HepG2 (cell line): Measurements from ENCODE around the gene FAF2. TPM values are rescaled to one million over a fixed set of nuclear protein-coding genes. Genes with fewer than 3 reads are reported as not detected.

ENCODE experiments used
- AGO1 ChIP-seq: fragments of 200-400 bp; formaldehyde crosslinking; IDR thresholded peaks from 2 replicates; pipeline ENCODE4 v1.6.1; 2017; ENCODE audit warnings: mild to moderate bottlenecking, low read depth, low read length, moderate library complexity; ENCODE audit not compliant: poor library complexity, severe bottlenecking
- ELF4 ChIP-seq: sonication (generic); formaldehyde crosslinking; IDR thresholded peaks from 2 replicates; pipeline ENCODE4 v1.5.0; 2020; ENCODE audit warnings: missing genetic modification reagents, mild to moderate bottlenecking, moderate library complexity, borderline replicate concordance
- EP300 ChIP-seq, 3 experiments: sonication (generic) in 1 of 3; formaldehyde crosslinking in 1 of 3; IDR thresholded peaks; 2 replicates each; pipeline versions ENCODE4 v1.5.1 to v1.6.1; 2011 to 2020; ENCODE audit warnings: low read depth in 2 of 3, low read length in 2 of 3, borderline replicate concordance in 1 of 3, improper control_type of control experiment in 1 of 3, mild to moderate bottlenecking in 1 of 3, missing genetic modification reagents in 1 of 3, moderate library complexity in 1 of 3
- KDM2A ChIP-seq: sonication (generic); formaldehyde crosslinking; IDR thresholded peaks from 2 replicates; pipeline ENCODE4 v1.4.0; 2020; ENCODE audit warnings: low read depth, missing genetic modification reagents, borderline replicate concordance
- MAZ ChIP-seq, 2 experiments: sonication (generic) in 1 of 2; formaldehyde crosslinking in 1 of 2; IDR thresholded peaks; 2 replicates each; pipeline versions ENCODE4 v1.5.0 to v1.6.1; 2012 to 2020; ENCODE audit warnings: low read depth in 2 of 2, mild to moderate bottlenecking in 2 of 2, borderline replicate concordance in 1 of 2, improper control_type of control experiment in 1 of 2, low read length in 1 of 2, missing genetic modification reagents in 1 of 2, moderate library complexity in 1 of 2
- NR3C1 ChIP-seq: sonication (generic); formaldehyde crosslinking; IDR thresholded peaks from 2 replicates; pipeline ENCODE4 v1.4.0; 2020; ENCODE audit warnings: missing genetic modification reagents
- PCBP2 ChIP-seq: fragments of 200-400 bp; formaldehyde crosslinking; optimal IDR thresholded peaks from 2 replicates; pipeline ENCODE3; 2018; ENCODE audit warnings: low read length, low read depth; ENCODE audit not compliant: poor library complexity, severe bottlenecking
- SUZ12 ChIP-seq: fragments of 150-350 bp; IDR thresholded peaks from 2 replicates; pipeline ENCODE4 v1.6.1; 2014; ENCODE audit warnings: low read depth, low read length
- ZBTB25 ChIP-seq: IDR thresholded peaks from 2 replicates; pipeline ENCODE4 v1.6.1; 2018; ENCODE audit warnings: missing genetic modification reagents
- ZBTB46 ChIP-seq: sonication (generic); formaldehyde crosslinking; IDR thresholded peaks from 2 replicates; pipeline ENCODE4 v1.4.0; 2020; ENCODE audit warnings: mild to moderate bottlenecking, missing genetic modification reagents, borderline replicate concordance
- ZNF276 ChIP-seq: sonication (generic); formaldehyde crosslinking; IDR thresholded peaks from 2 replicates; pipeline ENCODE4 v1.4.0; 2020; ENCODE audit warnings: mild to moderate bottlenecking, low read depth, missing genetic modification reagents
- ZNF503 ChIP-seq: sonication (generic); formaldehyde crosslinking; IDR thresholded peaks from 2 replicates; pipeline ENCODE4 v1.4.0; 2020; ENCODE audit warnings: missing genetic modification reagents
- ZNF598 ChIP-seq: sonication (generic); formaldehyde crosslinking; IDR thresholded peaks from 2 replicates; pipeline ENCODE4 v1.5.1; 2020; ENCODE audit warnings: mild to moderate bottlenecking, missing genetic modification reagents, borderline replicate concordance
- ZNF616 ChIP-seq: sonication (generic); formaldehyde crosslinking; IDR thresholded peaks from 2 replicates; pipeline ENCODE4 v1.5.0; 2020; ENCODE audit warnings: low read depth, mild to moderate bottlenecking, missing genetic modification reagents
- ZNF660 ChIP-seq: sonication (generic); formaldehyde crosslinking; IDR thresholded peaks from 2 replicates; pipeline ENCODE4 v1.5.1; 2020; ENCODE audit warnings: mild to moderate bottlenecking, low read depth, missing genetic modification reagents, borderline replicate concordance
- ZSCAN5A ChIP-seq: sonication (generic); formaldehyde crosslinking; IDR thresholded peaks from 2 replicates; pipeline ENCODE4 v1.8.0; 2022; ENCODE audit warnings: mild to moderate bottlenecking, missing genetic modification reagents, borderline replicate concordance
- polyA plus RNA-seq, 8 experiments: library from polyadenylated mRNA; depleted of rRNA in 3 of 8; stranded (reverse) in 7 of 8; unstranded in 1 of 8; fragments of >200 nt; fragmentation: Illumina TruSeq in 4 of 8; extraction: Trizol in 4 of 8; gene quantifications; 2 replicates each; pipeline versions ENCODE4 v1.2.1 to v1.2.3, GENCODE V29; 2011 to 2016; ENCODE audit warnings: low read depth in 4 of 8, missing spikeins in 1 of 8, mixed read lengths in 1 of 8; ENCODE audit not compliant: insufficient read depth in 1 of 8
- total RNA-seq, 5 experiments: library from RNA; depleted of rRNA; stranded (reverse); fragments of >200 nt; fragmentation: Illumina TruSeq; extraction: Trizol; gene quantifications; 2 replicates each; pipeline ENCODE4 v1.2.3, GENCODE V29; 2016; ENCODE audit warnings: low read depth in 1 of 5

The FAF2 gene
- total and polyA plus RNA-seq, 2 of the 13 experiments (the other 11 are each of a cell fraction or from before 2014, with no cell fraction given), result 27.8 to 34.3 TPM

GRCh38 chr5:176541338-176542134, 93.4 kb downstream of the FAF2 start (continued):
- TF ChIP-seq ZNF276 (CRISPR knock-in tag), result no peak; the same call in 1 of the 2 replicates
- TF ChIP-seq MAZ (IDR thresholded peaks at IDR 0.05; ENCODE audit: borderline replicate concordance, low read depth, low read length), result no peak
- TF ChIP-seq MAZ (CRISPR knock-in tag; IDR thresholded peaks at IDR 0.05; ENCODE audit: low read depth), result no peak
- TF ChIP-seq NR3C1 (CRISPR knock-in tag), result no peak
- TF ChIP-seq ZBTB25 (CRISPR knock-in tag), result no peak
- no peak for TF ChIP-seq ELF4 (CRISPR knock-in tag)
- TF ChIP-seq ZNF503 (CRISPR knock-in tag), result peak; percentile 30; the same call in 1 of the 2 replicates
- no peak for TF ChIP-seq AGO1
- 0 out of 2 replicates have a peak, but pooled peaks have one; percentile 33 for TF ChIP-seq KDM2A (CRISPR knock-in tag)
- TF ChIP-seq ZSCAN5A, result no peak
- TF ChIP-seq ZNF598 (CRISPR knock-in tag), result no peak
- no peak for TF ChIP-seq ZBTB46 (CRISPR knock-in tag)
- TF ChIP-seq ZNF660 (CRISPR knock-in tag), result no peak
- no peak for TF ChIP-seq SUZ12
- TF ChIP-seq ZNF616 (CRISPR knock-in tag), result no peak
- TF ChIP-seq PCBP2, result no peak
- TF ChIP-seq EP300 (IDR thresholded peaks at IDR 0.05; ENCODE audit: low read depth in 2 of 2, low read length in 2 of 2), result no peak
- no peak for TF ChIP-seq EP300 (CRISPR knock-in tag; IDR thresholded peaks at IDR 0.05; ENCODE audit: borderline replicate concordance)
